Stimulated activated CD4-positive, alpha-beta T cell treated with anti-CD3 and anti-CD28 coated beads, Interleukin-12 subunit alpha, Interleukin-12 subunit beta, amount 100 ng/mL, for 48 hours (primary cell): ENCODE measurements around the gene POM121L2.
"Not testable (repeated sequence)": the region's sequence is repeated elsewhere in the genome, so short reads cannot be mapped to it uniquely, and the experiment has no call there.

Source experiments
- DNase-seq, 3 donors: peaks; one replicate each; pipeline ENCODE4 v3.0.0-alpha.2; 2020; ENCODE audit warnings: low read depth in 2 of 3, low spot score in 1 of 3

The POM121L2 gene

DNA sequence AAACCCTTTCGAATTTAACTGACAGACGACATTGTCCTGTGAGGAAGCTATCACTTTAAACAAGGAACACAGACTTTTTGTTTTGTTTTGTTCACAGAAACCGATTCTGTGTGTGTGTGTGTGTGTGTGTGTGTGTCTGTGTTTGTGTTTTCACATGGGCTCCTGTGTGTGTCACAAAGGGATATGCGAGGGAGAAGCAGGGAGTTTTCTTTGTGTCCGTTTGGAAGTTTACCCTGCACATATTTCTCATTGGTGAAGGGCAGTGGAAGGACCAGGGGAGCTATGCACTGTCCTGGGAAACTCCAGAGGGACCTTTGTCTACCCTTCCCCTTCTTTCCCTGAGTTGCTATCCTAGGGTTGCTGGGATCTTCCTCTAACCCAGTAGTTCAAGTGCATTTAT, 17.7 kb downstream of the POM121L2 start:
- DNase-seq = no peak

DNA sequence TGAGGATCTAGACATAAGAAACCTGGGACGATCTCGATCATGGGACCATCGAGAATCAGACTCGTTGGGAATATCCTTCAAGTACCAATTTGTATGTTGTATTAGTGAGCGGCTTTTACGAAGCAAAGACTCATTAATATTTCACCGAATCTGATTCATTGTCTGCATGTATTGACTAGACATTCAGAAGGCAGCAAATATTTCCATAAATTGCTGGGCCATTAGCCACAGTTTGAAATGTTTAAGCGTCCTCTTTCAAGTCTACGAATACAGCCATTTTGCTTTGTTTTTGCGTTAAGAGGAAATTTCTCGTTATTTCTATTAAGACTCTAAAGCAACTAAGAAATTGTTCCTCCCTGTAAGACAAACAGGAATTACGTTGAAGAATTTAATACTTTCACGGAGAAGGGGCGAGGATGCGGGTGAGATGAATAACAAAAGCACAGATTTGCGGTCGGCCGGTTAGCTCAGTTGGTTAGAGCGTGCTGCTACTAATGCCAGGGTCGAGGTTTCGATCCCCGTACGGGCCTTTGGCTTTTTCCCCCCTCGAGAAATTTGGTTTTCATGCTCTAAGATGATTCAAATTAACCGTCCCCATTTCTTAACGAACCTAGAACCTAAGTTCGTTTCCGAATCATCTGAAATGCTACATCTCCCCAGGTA, 18.5 kb downstream of the POM121L2 start:
- no peak for DNase-seq

DNA sequence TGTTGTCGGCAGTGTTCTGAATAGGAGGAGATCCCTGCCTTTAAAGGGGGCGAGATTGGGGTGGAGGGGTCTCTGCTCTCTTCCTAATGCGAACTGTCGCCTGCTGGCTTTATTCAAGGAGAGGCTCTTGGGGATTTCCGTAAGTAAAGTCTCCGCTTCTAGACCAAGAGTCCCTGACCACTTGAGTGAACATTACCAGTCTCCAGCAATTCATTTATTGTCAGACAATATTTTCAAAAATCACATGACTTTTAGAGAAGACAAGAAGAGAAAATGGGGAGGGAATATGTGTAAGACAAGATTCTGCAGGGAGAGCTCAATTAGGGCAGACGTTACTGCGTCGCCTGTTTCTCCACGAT, 21.2 kb downstream of the POM121L2 start:
- no peak for DNase-seq

DNA sequence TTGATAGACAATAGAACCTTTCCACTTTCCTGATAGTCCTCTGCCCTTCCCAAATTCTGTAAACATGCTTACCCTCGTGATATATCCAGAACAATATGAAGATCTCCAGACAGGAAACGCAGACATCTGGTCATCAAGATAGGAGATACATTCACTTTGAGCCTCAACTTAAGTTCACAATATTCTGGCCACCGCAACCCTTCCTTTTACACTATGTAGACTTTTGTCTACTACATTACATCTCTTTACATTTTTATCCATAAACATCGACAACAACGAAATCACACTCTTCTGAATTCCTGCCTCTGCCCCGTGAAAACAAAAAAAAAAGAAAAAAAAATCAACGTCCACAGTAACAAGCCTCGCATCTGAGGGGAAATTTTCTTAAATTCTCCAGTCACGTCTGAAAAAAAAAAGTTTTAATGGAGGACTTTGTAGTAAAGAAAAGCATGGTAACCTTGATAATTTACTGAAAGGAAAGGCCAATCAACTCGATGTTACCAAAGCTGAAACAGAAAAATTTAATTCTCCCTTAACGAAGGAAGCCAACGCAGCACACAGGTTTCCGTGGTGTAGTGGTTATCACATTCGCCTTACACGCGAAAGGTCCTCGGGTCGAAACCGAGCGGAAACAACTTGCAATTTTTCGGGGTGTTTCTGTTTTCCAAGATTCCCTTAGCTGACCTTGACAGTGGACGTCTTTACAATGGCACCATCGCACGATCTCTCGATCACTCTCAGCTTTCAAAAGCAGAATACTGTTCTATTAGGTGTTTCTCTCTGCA, 21.8 kb downstream of the POM121L2 start:
- DNase-seq = no peak

DNA sequence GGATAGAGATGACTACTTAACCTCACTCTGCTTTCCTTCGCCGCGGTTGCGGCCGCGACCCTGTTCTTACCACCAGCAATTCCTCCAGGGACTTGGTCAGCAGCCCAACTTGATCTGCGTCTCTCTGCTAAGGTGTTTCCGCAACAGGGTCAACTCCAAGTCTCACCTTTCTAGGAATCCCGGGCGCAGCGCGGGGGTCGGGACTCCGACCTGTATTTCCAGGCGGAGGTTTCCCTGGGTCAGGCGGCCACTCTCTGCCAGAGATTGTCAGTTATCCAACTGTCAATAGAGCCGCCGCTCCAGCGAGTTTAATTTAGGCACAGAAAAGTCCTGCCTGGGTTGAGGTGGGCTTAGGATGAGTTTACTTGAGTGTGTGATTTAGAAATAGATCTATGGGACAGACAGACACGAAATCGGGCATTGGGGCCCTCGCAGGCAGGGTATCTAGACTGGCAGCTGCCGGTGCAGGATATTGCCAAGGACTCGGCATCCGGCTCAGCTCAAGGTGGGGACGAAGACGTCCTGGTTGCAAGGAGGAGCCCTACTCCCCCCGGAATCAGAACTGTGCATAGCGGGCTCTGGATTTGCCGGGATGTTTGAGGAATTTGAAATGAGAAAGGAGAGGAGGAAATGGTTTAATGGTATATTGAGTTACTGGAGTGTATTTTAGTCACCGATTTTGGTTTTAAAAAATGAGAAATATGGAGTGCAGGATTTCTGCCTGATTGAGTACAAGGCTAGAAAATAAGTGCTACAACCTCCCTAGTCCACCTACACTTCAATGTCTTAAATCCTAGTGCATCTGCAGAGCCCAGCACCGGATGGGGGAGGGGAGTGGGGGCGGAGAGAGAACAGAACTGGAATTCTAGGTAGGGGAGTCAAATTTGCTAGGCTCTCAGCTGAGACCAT, 23.7 kb downstream of the POM121L2 start:
- DNase-seq = no peak

DNA sequence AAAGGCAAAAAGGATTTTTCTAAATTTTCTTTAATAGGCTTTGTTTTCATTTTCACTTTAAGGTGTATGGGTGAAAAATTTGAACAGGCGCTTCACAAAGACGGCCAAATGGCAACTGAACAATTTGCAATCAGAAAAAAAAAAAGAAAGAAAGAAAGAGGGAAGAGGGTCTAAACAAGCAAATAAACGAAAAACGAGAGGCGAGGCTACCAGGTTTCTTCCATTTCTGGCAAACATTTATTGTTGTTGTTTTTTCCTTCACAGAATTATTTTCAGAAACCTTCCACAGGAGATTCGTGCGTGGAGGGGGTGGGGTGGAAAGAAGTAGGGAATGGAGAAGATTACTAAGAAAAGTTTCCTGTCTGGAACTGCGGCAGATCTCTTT, 24.3 kb downstream of the POM121L2 start:
- DNase-seq = no peak

DNA sequence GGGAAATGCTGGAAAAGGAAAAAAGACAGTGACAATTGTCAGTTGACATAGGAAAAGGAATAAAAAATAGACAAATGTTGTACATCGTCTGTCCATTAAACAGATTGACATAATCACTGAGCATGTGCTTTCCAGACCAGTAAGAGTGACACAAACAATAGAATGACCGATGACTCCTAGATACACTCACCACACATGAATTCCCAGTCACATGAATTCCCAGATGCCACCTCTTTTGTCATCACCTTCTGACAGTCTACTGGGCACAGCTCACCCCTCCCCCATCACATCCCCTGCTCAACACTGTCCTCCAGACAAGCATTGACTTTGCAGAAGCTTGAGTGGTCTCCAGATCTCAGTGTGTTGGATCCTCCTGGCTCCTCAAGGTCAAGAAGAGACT, 25.9 kb downstream of the POM121L2 start:
- no peak for DNase-seq

DNA sequence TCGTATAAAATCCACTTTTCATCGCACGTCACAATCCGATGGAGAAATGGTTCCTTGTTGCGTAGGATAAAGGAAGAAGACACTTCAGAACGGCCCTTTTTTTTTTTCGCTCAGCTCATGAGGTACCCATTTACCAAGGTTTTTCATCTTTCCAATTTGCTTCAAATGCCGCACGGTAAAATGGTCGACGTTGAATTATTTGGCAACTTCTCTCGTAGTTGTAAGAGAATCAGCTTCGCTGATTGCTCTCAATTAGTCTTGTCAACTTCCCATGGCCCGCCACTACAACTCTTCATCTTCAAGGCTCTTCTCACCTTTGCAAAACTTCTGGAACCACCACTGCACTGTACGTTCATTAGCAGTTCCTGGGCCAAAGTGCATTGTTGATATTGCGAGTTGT, 28.8 kb downstream of the POM121L2 start:
- no peak for DNase-seq

DNA sequence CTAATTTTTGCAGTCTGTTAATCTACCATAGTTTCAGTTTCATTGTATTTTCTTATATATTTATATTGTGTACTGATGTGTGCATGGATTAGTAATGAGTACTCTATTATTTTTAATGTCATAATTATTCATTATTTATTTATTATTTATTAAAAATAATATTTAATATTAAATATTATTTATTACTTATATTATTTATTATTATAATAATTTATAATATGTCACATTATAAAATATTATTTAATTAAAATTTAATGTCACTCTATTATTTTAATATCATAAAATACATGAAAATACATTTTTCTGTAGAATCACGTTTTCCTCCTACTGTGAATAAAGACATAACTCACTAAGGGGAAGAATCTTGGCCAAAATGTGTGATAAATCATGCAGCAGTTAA, 30.5 kb downstream of the POM121L2 start:
- DNase-seq = no peak

DNA sequence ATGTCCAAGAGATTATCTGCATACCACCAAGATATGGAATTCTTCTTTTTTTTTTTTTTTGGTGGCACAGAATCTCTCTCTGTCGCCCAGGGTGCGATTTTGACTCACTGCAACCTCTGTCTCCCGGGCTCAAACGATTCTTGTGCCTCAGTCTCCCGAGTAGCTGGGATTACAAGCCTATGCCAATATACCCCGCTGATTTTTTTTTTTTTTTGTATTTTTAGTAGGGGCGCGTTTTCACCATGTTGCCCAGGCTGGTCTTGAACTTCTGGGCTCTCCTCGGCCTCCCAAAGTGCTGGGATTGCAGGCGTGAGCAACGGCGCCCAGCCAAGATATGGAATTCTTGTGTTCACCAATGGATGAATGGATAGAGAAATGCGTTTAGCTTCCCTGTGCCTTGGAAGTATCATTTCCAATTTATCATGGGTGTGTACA, 31.0 kb downstream of the POM121L2 start:
- DNase-seq = no peak

DNA sequence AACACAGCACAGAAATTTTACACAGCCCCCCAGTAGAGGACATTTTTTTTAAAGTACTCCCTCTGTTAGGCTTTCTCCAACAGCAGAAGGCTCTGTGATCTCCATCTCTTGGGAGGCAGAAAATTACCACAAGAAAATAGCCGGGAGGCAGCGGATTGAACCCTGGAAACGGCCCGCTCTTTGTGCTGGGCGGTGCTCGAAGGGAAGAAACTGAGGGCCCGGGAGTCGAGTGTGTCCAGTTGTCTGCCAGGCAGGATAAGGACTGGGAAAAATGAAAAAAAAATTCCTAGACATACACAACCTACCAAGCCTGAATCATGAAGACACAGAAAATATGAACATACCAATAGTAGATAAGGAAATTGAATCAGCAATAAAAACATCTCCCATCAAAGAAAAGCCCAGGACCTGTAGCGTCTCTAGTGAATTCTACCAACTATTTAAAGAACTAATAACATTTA, 31.5 kb downstream of the POM121L2 start:
- DNase-seq = no peak

DNA sequence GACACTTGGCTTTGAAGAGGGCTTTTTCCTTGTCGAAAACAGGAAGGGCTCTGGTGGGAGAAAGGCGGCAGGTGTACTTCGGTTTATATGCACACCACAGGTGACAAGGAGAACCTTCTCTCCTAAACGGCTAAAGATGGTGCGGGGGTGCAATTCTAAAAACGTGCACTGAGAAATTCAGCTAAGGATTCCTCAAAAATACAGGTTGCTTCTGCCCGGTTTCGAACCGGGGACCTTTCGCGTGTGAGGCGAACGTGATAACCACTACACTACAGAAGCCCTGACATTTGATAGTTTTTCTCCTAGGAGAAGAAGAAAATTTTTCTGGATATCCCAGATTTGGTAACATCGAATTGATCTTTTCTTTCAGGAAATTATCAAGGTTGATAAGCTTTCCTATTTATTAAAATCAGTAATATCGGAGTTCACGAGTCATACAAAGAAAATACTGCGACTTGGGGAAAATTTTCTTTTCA, 32.0 kb downstream of the POM121L2 start:
- peak in 2 of 3 donors; percentile 32 to 33 for DNase-seq

DNA sequence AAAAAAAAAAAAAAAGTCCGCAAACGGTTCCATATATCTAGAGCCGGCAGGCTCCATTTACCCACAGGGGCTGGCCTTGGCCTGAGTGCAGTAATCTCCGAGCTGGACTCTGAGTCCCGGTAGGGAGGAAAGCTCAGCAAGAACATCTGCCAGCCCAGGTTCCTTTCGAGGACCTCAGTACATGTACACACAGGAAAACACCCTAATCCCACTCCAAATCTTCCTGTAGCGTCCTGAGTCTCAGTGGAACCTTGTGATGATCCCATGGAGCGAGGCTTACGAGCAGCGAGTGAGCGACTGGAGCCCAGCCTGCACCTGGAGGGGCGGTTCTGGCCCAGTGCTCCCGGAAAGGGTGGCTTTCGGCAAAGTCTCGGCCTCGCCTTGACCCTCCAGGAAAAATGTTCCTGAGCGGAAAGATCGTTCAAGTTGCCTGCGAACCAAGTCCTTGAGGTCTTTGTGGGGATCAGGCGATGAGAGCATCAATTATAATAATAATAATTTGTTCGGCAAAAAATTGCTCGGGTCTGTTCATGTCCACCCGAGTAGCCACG, 32.5 kb downstream of the POM121L2 start:
- DNase-seq = no peak

DNA sequence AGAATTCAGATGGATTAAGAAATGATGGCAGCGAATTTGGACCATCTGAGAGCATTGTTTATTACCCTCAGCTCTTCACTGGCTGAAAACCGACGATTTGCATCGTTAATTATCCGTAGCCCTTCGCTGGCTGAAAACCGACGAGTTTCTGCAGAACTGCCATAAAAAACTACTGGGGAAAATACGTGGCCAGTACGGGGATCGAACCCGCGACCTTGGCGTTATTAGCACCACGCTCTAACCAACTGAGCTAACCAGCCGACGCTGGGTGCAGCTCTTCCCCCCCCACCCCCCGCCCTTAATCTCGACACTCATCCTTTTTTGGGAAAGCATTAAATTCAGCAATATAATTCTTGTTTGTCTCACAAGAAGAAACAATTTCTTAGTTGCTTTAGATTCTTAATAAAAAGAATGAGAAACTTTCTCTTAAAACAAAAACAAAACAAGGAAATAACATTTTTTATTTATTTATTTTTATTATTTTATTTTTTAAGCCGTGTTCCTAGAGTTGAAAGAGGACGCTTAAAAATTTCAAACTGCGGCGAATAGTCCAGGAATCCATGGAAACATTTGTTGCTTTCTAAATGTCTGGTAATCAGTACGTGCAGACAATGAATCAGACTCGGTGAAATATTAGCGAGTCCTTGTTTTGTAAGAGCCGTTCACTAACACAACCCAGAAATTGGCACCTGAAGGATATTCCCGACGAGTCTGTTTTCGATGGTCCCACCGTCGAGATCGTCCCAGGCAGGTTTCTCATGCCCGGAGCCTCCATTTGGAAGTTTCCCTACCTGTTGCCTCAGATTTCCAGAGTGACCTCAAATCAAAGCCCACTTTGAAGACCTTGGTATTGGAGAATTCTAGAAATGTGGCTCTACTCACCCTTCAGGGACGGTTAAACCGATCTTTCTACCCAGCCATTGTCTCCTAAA, 36.8 kb downstream of the POM121L2 start:
- no peak for DNase-seq

DNA sequence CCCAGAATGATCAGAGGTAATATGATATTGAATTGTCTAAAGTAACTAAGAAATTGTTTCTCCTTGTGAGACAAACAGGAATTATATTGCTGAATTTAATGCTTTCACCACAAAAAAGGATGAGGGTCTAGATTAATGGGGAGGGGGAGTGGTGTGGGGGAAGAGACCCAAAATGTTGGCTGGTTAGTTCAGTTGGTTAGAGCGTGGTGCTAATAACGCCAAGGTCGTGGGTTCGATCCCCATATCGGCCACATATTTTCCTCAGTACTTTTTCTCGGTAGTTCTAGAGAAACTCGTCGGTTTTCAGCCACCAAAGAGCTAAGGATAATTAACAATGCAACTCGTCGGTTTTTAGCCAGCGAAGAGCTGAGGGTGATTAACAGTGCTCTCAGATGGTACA, 38.3 kb downstream of the POM121L2 start:
- DNase-seq = no peak

DNA sequence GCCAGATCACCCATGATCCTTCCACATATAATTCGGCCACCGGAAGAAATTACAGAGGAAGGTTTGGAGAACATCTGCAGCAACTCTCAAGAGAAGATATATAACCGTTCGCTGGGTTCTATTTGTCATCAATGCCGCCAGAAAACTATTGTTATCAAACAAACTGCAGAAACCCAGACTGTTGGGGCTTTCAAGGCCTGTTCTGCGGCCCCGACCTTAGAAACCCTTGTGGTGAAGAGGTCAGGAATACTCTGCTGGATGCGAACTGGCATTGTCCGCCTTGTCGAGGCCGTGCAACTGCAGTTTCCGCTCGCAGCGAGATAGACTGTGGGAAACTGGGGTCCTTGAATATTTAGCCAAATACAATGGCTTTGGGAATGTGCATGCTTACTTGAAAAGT, 43.3 kb downstream of the POM121L2 start:
- DNase-seq = no peak

DNA sequence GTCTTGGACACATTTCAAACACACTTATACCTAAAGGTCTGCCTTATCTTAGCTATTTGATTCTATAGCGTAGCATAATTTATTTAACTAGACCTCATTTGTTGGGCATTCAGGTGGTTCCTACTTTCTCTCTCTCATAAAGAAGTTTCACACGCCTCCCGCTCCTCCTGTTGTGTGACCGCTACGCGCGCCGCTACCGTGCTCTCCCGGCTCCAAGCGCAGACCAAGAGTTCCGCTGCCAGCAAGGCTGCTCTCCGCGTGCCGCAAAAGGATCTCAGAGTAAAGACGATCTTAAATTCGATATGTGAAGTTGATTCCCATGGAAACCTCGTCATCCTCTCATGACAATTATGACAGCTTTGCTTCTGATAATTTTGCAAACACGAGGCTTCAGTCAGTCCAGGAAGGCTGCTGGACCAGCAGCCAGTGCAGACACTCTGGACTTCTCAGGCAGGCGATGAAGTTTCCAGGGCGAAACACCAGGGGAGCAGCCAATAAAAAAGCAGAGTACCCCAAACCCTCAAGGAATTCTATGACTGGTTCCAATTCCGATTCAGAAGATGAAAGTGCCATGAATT, 44.1 kb downstream of the POM121L2 start:
- no peak for DNase-seq

DNA sequence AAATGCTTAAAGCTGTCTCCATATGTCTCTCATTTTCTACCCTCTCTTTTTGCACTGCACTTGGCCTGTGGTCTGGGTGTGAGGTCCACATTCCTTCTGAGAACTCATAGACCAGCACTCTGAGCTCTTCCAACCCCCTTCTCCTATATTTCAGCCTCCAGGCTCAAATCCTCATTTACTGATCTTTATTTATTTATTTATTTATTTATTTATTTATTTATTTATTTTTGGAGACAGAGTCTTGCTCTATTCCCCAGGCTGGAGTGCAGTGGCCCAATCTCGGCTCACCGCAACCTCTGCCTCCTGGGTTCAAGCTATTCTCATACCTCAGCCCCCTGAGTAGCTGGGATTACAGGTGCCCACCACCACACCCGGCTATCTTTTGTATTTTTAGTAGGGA, 45.1 kb downstream of the POM121L2 start:
- DNase-seq = not testable (repeated sequence)

DNA sequence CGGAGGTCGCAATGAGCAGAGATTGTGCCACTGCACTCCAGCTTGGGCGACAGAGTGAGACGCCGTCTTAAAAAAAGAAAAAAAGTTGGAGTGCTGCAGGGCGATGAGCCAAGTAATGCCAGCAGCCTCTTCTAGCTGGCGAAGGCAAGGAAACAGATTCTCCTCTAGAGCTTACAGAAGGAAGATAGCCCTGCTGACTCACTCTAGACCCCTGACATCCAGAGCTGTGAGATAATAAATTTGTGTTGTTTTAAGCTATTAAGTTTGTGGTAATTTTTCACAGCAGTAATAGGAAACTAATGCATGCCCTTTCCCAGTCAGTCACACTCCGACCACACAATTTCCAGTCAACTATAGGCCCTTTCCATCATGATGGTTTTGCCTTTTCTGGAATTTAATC, 48.2 kb downstream of the POM121L2 start:
- no peak for DNase-seq

DNA sequence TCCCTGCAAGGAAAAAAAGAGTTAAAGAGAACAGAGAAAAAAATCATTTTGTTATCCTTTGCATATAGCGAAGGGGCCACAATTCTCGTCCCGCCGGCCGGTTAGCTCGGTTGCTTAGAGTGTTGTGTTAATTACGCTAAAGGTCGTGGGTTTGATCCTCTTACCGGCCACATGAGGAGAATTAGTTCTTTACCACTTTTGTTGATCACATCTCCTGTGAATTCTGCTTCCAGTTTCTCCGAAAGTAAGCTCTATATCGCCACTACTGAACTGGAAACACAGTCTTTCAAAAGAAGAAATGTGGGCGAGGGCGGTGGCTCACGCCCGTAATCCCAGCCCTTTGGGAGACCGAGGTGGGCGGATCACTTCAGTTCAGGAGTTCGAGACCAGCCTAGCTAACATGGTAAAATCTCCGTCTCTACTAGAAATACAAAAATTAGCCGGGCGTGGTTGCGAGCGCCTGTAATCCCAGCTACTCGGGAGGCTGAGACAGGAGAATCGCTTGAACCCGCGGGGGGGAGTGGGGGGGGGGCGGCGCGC, 51.2 kb downstream of the POM121L2 start:
- no peak for DNase-seq
